K562 (cell line): ENCODE data around the gene APEX1. TPM values are rescaled to one million over a fixed set of nuclear protein-coding genes. Genes with fewer than 3 reads are reported as not detected.

Experiments
- ATAC-seq: fragments of 200-7000 bp; cut with Tn5 transposase; 3 replicates; pipeline ENCODE4 v1.9.1; 2020; ENCODE audit warnings: moderate library complexity
- BruUV-seq: library from RNA; stranded (reverse); fragments of 400-500 nt; replicated peaks from 2 replicates; lab custom pipeline; 2021; lab: Mats Ljungman, UMichigan
- CTCF ChIA-PET: fragments of 300-600 bp; formaldehyde crosslinking; extraction: SDS; loops from one replicate; lab custom pipeline; 2021; ENCODE audit warnings: low intra/inter-chr PET ratio; lab: Yijun Ruan, JAX
- POLR2A ChIA-PET: fragments of 300-600, 350-650 bp; sonication (Branson Sonifier 250); formaldehyde crosslinking; extraction: SDS; loops from one replicate; lab custom pipeline; 2021; ENCODE audit warnings: antibody characterized with exemption, inconsistent platforms; lab: Yijun Ruan, JAX
- DNase-seq, 4 experiments: peaks; one replicate each; pipeline versions ENCODE4 v3.0.0 to v3.0.0-alpha.2; 2011 to 2018; ENCODE audit warnings: low spot score in 3 of 4, mixed read lengths in 3 of 4; ENCODE audit errors: extremely low read depth in 1 of 4
- FAIRE-seq: peaks from 2 replicates; lab custom pipeline; 2011; peaks lifted over from hg19 to GRCh38; lab: Jason Lieb, UNC
- H2AFZ ChIP-seq: 2 replicates; pipeline ENCODE4 v1.6.0; 2011; ENCODE audit warnings: low read depth, low read length, control low read depth, inconsistent platforms
- H3K27ac ChIP-seq: fragments of 200-600 bp; 3 replicates; pipeline ENCODE4 v1.8.0; 2011; ENCODE audit warnings: low read depth, mild to moderate bottlenecking, control low read depth, inconsistent platforms, low read length, moderate library complexity, mixed read lengths; ENCODE audit errors: extremely low read depth
- H3K27me3 ChIP-seq, 2 experiments: fragments of 300-600 bp in 1 of 2; 2 replicates in 1 of 2; 3 replicates in 1 of 2; pipeline versions ENCODE4 v1.6.0 to v1.8.0; 2011; ENCODE audit warnings: inconsistent platforms in 2 of 2, low read length in 2 of 2, mild to moderate bottlenecking in 1 of 2, mixed read lengths in 1 of 2, moderate library complexity in 1 of 2; ENCODE audit not compliant: control insufficient read depth in 2 of 2, insufficient read depth in 2 of 2
- H3K36me3 ChIP-seq: fragments of 300-600 bp; 3 replicates; pipeline ENCODE4 v1.8.0; 2011; ENCODE audit warnings: mild to moderate bottlenecking, low read length, inconsistent platforms; ENCODE audit not compliant: control insufficient read depth, insufficient read depth
- H3K4me1 ChIP-seq, 2 experiments: fragments of 200-600 bp in 1 of 2; replicated peaks in 1 of 2; 2 replicates in 1 of 2; 3 replicates in 1 of 2; pipeline versions ENCODE4 v1.5.1 to v1.8.0; 2011; ENCODE audit warnings: inconsistent platforms in 2 of 2, low read length in 2 of 2, mild to moderate bottlenecking in 1 of 2, mixed read lengths in 1 of 2, moderate library complexity in 1 of 2; ENCODE audit not compliant: control insufficient read depth in 2 of 2, insufficient read depth in 2 of 2
- H3K4me2 ChIP-seq: 2 replicates; pipeline ENCODE4 v1.6.1; 2011; ENCODE audit warnings: low read length, control low read depth, inconsistent platforms, mixed read lengths; ENCODE audit not compliant: insufficient read depth
- H3K4me3 ChIP-seq: fragments of 200-600 bp; sonication (generic), shearing (Covaris generic); 2 replicates; pipeline ENCODE4 v1.5.1; 2016; ENCODE audit warnings: control low read depth, inconsistent platforms
- H3K79me2 ChIP-seq: fragments of 200-600 bp; 3 replicates; pipeline ENCODE4 v1.8.0; 2011; ENCODE audit warnings: low read length, inconsistent platforms; ENCODE audit not compliant: control insufficient read depth, insufficient read depth
- H3K9ac ChIP-seq, 2 experiments: 2 replicates each; pipeline versions ENCODE4 v1.6.0 to v1.6.1; 2011; ENCODE audit warnings: low read depth in 2 of 2, low read length in 2 of 2, control low read depth in 1 of 2, inconsistent platforms in 1 of 2, mild to moderate bottlenecking in 1 of 2, mixed read lengths in 1 of 2; ENCODE audit not compliant: insufficient read depth in 1 of 2
- H3K9me1 ChIP-seq: one replicate; pipeline ENCODE4 v1.6.0; 2011; ENCODE audit warnings: inconsistent platforms, mild to moderate bottlenecking, low read length, moderate library complexity; ENCODE audit not compliant: control insufficient read depth, insufficient read depth
- H3K9me3 ChIP-seq: replicated peaks from 2 replicates; pipeline ENCODE4 v1.5.1; 2011; ENCODE audit warnings: low read depth, low read length, inconsistent platforms; ENCODE audit not compliant: control insufficient read depth, insufficient read depth
- H4K20me1 ChIP-seq: replicated peaks from 2 replicates; pipeline ENCODE4 v1.6.1; 2011; ENCODE audit warnings: low read length, inconsistent platforms, mixed read lengths; ENCODE audit not compliant: control insufficient read depth, insufficient read depth
- ARID4B ChIP-seq: sonication (generic); formaldehyde crosslinking; IDR thresholded peaks from 2 replicates; pipeline ENCODE4 v1.8.0; 2022; ENCODE audit warnings: mild to moderate bottlenecking, missing genetic modification reagents
- ELF1 ChIP-seq: fragments of 200-800 bp; sonication (Bioruptor generic); IDR thresholded peaks from 2 replicates; pipeline ENCODE4 v1.6.1; 2016; ENCODE audit warnings: missing genetic modification characterization, missing compliant biosample characterization
- HNRNPL ChIP-seq: fragments of 200-400 bp; formaldehyde crosslinking; IDR thresholded peaks from 2 replicates; pipeline ENCODE4 v1.6.1; 2017; ENCODE audit warnings: low read depth, mild to moderate bottlenecking, low read length
- KAT2B ChIP-seq: IDR thresholded peaks from one replicate; pipeline ENCODE4 v1.6.1; 2012; ENCODE audit warnings: low read depth, mild to moderate bottlenecking, control low read depth, inconsistent platforms, low read length, moderate library complexity
- MEIS2 ChIP-seq: fragments of 450-650 bp; IDR thresholded peaks from 2 replicates; pipeline ENCODE4 v1.6.1; 2014; ENCODE audit warnings: mild to moderate bottlenecking; ENCODE audit not compliant: partially characterized antibody
- MYNN ChIP-seq, 2 experiments: sonication (generic); formaldehyde crosslinking in 1 of 2; IDR thresholded peaks; 2 replicates each; pipeline versions ENCODE4 v1.5.0 to v1.6.1; 2016 to 2020; ENCODE audit warnings: antibody characterized with exemption in 1 of 2, missing genetic modification reagents in 1 of 2
- PBX2 ChIP-seq, 2 experiments: IDR thresholded peaks in 1 of 2; conservative IDR thresholded peaks in 1 of 2; 2 replicates each; pipeline ENCODE4 v1.6.1; 2016; ENCODE audit warnings: low read depth in 2 of 2, mild to moderate bottlenecking in 1 of 2, missing compliant biosample characterization in 1 of 2, missing genetic modification characterization in 1 of 2, moderate library complexity in 1 of 2
- PKNOX1 ChIP-seq: fragments of 450-650 bp; IDR thresholded peaks from 2 replicates; pipeline ENCODE4 v1.6.1; 2016
- POLR2AphosphoS2 ChIP-seq: IDR thresholded peaks from 2 replicates; pipeline ENCODE4 v1.6.1; 2012; ENCODE audit warnings: low read length, improper control_type of control experiment
- POLR2H ChIP-seq: IDR thresholded peaks from 2 replicates; pipeline ENCODE4 v1.6.1; 2016; ENCODE audit warnings: missing genetic modification characterization, low read depth, mild to moderate bottlenecking, control low read depth, missing compliant biosample characterization, moderate library complexity
- RBM25 ChIP-seq: fragments of 200-400 bp; formaldehyde crosslinking; IDR thresholded peaks from 2 replicates; pipeline ENCODE4 v1.6.1; 2018; ENCODE audit warnings: low read length, low read depth, moderate library complexity; ENCODE audit not compliant: severe bottlenecking
- SRF ChIP-seq, 2 experiments: fragments of 250-450, 450-650 bp in 1 of 2; sonication (Bioruptor Pico) in 1 of 2; sonication (generic) in 1 of 2; formaldehyde crosslinking; IDR thresholded peaks; 2 replicates each; pipeline versions ENCODE4 v1.5.0 to v1.5.1; 2020 to 2022; ENCODE audit warnings: mild to moderate bottlenecking in 1 of 2, missing genetic modification reagents in 1 of 2
- ZNF57 ChIP-seq: fragments of 450-650 bp; formaldehyde crosslinking; IDR thresholded peaks from 2 replicates; pipeline ENCODE4 v1.4.0; 2020; ENCODE audit warnings: mild to moderate bottlenecking, moderate library complexity
- WGBS: fragments of 100-300 bp; shearing (Covaris generic); methylation state at CpG from one replicate; pipeline ENCODE4 v1.1.6; 2016; ENCODE audit warnings: low coverage, mixed read lengths; ENCODE audit not compliant: insufficient coverage; ENCODE audit errors: missing lambda C conversion rate; 5-methylcytosine and 5-hydroxymethylcytosine counted together
- in situ Hi-C: fragments of 300-500 bp; cut with MboI; formaldehyde crosslinking; loops from 4 replicates; pipeline ENCODE4 v1.15.0; 2018; ENCODE audit warnings: inconsistent platforms, mixed read lengths
- intact Hi-C: fragments of 100-400 bp; cut with micrococcal nuclease; formaldehyde crosslinking; loops from 2 replicates; pipeline ENCODE4 v1.14.2; 2022
- polyA plus RNA-seq, 8 experiments: library from polyadenylated mRNA; depleted of rRNA in 4 of 8; stranded (reverse) in 5 of 8; unstranded in 3 of 8; fragments of >200 nt; fragmentation: Nextera tagmentation in 2 of 8; fragmentation: Illumina TruSeq in 1 of 8; extraction: Ambion mirVana in 2 of 8; extraction: Trizol in 1 of 8; gene quantifications; 2 replicates each; pipeline versions ENCODE4 v1.2.1 to v1.2.3, GENCODE V29; 2011 to 2014; ENCODE audit warnings: inconsistent platforms in 1 of 8, missing spikeins in 1 of 8
- total RNA-seq, 7 experiments: library from RNA; depleted of rRNA in 6 of 7; stranded (reverse); fragments of >200 nt in 6 of 7; fragmentation: Illumina TruSeq in 2 of 7; extraction: Trizol in 2 of 7; gene quantifications; 2 replicates each; pipeline versions ENCODE4 v1.2.1 to v1.2.3, GENCODE V29; 2011 to 2021; ENCODE audit warnings: low replicate concordance in 1 of 7

Gene APEX1
- total and polyA plus RNA-seq, 9 of the 15 experiments (the other 6 are each of a cell fraction or from before 2014, with no cell fraction given) = 50.2 to 274 (median 158) TPM

DNA sequence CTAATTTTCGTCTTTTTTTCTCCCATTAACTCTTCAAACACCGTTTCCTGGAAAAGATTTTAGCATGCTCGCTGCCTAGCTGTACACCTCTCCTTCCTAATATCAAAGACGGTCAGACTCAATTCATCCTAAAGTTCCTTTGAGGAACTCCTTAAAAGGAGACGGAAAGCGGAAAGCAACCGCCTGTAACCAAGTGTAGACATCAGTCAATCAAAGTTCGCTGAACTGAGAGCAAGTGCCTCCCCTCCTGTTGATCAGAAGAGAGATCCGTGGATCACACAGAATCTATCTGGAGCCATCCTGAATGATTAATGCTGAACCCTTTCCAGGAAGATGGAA lies 41.3 kb upstream of the APEX1 start:
- no peaks in the 10 kb centered on the region; the same call in none of the 3 replicates for H3K79me2 ChIP-seq
- peak overlapping the region; percentile 73 for H3K27ac ChIP-seq
- ATAC-seq = peak; percentile 36
- H3K36me3 ChIP-seq = no peaks in the 10 kb centered on the region
- peak overlapping the region; percentile 99 for H2AFZ ChIP-seq
- peak overlapping the region; percentile 95 for H3K4me2 ChIP-seq
- H3K9me1 ChIP-seq = no peaks in the 10 kb centered on the region
- peak; percentile 40 for FAIRE-seq
- no peak for TF ChIP-seq KAT2B
- peak; percentile 3; the same call in 1 of the 2 replicates for TF ChIP-seq POLR2H (tag)
- peak; percentile 91 for TF ChIP-seq PKNOX1
- TF ChIP-seq HNRNPL = 0 out of 2 replicates have a peak, but pooled peaks have one; percentile 5
- TF ChIP-seq POLR2AphosphoS2 = no peak
- no peak for TF ChIP-seq RBM25
- TF ChIP-seq PBX2 (CRISPR knock-in tag; IDR thresholded peaks at IDR 0.05; ENCODE audit: low read depth) = no peak
- 0 out of 2 replicates have a peak, but pooled peaks have one; percentile 56 for TF ChIP-seq PBX2 (tag; conservative IDR thresholded peaks at IDR 0.05; ENCODE audit: low read depth)
- 0 out of 2 replicates have a peak, but pooled peaks have one; percentile 16 for TF ChIP-seq ELF1 (tag)
- TF ChIP-seq MEIS2 = peak; percentile 43
- TF ChIP-seq ZNF57 (CRISPR knock-in tag) = no peak
- TF ChIP-seq ARID4B (CRISPR knock-in tag) = no peak
- TF ChIP-seq SRF (CRISPR knock-in tag; IDR thresholded peaks at IDR 0.05) = peak in 1 of 2 experiments; percentile 84; a peak in 2 of 4 replicates
- TF ChIP-seq MYNN (IDR thresholded peaks at IDR 0.05) = no peak
- no peak for TF ChIP-seq MYNN (CRISPR knock-in tag; IDR thresholded peaks at IDR 0.05)
- H4K20me1 ChIP-seq = no peaks in the 10 kb centered on the region
- H3K9me3 ChIP-seq = no peaks in the 10 kb centered on the region
- peak in 1 of 4 experiments; percentile 34 for DNase-seq
- in situ Hi-C loops (loop anchor here (10.0 kb wide), 1 partner anchor 191 kb away; no protein-coding TSS in a partner anchor), intact Hi-C loops (loop anchor here (1.0 to 5.0 kb wide), 4 partner anchors 42 to 193 kb away; partner anchors contain the start of genes APEX1 and PARP2)
- ChIA-PET POLR2A (interaction anchor here (0.7 to 1.8 kb wide), 4 partner anchors 11 to 48 kb away, joined by 3 to 5 read pairs (median 4); partner anchors contain the start of gene PIP4P1), CTCF (no interaction called here)
- WGBS = 0% methylated on average over 5 of the region's 9 CpGs
- BruUV-seq = TSS peak; percentile 88
- no peaks in the 10 kb centered on the region for H3K27me3 ChIP-seq
- H3K9ac ChIP-seq = peak overlapping the region; percentile 78 to 95
- H3K4me1 ChIP-seq = peaks cover 6 to 13% of the 10 kb centered on the region in 2 experiments; a peak in 4 of 5 replicates
- H3K4me3 ChIP-seq = peak overlapping the region; percentile 93
